ENCODE results near the gene OSBPL9.
A peak's percentile ranks its signal among the peaks of the same experiment; 100 is the strongest.

OSBPL9 gene

DNA sequence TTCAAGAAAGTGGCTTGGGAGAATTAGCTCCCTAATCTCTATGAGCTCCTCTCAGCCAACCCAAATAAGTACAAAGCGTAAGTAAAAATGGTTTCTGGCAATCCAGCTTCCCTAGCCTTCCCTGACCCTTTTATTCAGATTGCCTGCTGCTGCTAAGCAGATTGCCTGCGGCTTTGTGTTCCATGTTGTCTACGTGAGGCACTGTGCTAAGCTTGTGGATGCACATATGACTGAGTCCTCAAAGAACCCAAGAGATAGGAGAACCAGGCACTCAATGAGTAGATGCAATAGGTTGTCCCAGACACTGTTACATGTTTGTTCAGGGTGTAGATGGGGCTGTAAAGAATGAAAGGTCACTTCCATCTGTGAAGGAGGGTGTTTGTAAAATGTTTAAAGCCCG lies 6.3 kb upstream of the OSBPL9 start:
- DNase-seq = no peak

DNA sequence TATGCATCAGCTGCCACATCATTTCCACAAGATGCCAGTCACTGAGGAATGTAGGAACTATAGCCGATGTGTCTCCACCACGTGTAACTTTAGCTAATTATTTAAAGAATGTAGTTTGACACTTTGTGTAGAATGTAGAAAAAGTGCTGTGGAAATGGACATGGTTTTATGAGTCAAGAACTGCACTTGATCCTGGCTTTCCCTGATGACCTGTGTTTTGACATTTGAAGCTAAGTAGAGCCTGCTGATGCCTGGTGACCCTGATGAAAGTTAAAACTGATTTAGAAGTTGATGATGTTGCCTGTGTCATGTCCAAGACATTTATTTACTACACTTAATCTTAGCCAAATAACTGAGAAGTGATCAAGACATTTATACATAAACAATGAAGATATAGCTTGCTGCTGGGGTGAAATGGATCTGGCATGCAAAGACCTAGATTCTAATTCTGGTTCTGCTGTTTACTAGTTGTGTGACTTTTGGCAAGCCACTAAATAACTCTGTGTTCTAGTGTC lies 4.4 kb upstream of the OSBPL9 start:
- DNase-seq = no peak

DNA sequence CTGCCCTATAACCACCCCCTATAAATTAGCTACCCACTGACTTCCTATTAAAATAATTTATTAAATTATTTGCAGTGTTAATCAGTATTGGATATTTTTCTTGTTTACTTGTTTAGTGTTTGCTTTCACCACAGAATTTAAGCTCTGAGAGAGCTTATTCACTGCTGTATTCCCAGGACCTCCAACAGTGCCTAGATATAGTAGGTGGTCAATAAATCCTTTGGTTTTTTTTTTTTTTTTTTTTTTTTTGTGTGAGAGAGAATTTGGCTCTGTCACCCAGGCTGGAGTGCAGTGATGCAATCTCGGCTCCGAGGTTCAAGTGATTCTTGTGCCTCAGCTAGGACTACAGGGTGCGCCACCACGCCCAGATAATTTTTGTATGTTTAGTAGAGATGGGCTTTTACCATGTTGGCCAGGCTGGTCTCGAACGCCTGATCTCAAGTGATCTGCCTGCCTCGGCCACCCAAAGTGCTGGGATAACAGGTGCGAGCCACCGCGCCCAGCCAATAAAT lies 1.1 kb upstream of the OSBPL9 start:
- no peak for DNase-seq

DNA sequence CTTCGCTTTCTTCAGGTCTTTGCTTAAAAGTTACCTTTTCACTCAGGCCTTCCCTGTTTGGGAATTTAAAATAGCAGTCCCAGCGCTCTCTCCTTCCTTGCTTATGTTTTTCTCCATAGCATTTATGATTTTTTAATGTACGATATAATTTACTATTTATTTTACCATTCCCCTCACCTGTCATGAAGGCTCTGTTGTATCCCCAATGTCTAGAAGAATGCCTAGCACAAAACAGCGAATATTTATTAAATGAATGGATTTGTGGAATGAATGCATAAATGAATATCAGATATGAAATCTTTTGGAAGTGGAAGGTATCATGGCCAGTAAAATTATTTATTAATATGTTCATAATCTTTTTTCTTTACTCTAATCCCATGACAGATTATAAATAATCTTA lies 402 bp upstream of the OSBPL9 start:
- no peak for DNase-seq

DNA sequence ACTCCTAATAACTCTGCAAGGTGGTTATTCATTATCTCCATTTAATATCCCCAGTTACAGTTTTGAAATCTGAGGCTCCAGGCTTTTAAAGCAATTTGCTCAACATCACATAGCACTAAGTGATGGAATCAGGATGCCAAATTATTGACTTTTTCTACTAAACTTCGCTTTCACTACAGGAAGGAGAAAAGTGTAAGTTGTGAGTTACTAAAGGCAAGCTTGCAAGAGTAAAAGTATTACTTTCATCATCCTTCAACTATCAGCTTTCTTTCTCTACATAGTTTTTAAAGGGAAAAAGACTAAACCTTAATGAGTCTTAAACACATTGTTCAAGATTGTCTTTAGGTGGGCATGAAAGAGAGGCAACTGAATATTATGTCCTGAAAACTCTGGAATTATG lies 1.8 kb downstream of the OSBPL9 start:
- DNase-seq = no peak

DNA sequence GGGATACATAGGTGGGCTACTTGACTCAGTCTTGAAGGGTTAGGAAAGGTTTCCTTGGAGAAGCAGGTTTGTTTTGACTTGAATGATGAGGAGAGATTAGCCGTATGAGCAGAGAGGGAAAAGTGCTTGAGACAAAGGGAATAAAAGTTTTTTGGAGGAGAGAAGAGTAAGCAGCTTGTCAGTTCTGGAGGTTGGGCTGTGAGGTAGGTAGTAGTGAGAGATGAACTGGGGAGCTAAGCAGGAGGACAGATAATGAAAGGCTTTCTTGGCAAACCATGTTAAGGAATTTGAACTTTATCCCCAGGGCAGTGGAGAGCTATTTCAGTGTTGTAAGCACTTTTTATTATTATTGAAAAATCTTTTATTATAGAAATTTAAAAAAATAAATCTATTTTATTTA lies 3.6 kb downstream of the OSBPL9 start:
- no peak for DNase-seq

DNA sequence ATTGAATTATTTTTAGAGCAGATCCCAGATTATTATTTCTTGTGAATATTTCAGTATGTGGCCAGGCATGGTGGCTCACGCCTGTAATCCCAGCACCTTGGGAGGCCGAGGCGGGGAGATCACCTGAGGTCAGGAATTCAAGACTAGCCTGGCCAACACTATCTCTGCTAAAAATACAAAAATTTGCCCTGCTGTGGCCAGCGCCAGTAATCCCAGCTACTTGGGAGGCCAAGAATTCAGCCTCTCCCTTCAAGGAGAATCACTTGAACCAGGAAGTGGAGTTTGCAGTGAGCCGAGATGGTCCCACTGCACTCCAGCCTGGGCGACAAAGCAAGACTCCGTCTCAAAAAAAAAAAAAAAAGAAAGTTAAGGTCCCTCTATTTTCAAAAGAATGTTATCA lies 4.3 kb downstream of the OSBPL9 start:
- DNase-seq = no peak

DNA sequence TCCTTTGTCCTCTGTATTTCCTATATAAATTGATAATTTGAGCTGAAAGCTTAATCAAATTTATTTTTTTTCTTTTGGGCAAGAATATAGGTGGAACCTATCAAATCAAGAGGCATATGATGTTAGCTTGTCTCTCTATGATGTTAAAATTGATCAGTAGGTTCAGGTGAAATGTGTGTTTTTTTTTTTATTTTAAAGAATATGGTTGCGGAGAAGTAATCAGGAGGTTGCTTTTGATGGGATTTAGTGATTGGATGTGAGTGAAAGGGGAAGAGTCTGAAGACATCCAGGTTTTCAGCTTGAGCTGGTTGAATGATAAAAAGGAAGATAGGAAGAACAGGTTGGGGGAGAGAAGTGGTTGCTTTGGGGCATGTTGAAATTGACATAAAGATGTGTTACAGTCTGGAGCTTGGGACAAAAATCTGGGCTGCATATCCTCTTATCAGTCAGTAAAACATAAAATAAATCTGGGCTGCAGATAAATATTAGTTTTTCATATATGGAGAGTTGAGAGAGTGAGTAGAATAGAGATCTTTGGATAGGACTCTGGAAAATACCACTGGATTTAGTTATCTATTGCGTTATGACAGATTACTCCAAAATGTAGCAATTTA lies 5.1 kb downstream of the OSBPL9 start:
- DNase-seq = no peak

DNA sequence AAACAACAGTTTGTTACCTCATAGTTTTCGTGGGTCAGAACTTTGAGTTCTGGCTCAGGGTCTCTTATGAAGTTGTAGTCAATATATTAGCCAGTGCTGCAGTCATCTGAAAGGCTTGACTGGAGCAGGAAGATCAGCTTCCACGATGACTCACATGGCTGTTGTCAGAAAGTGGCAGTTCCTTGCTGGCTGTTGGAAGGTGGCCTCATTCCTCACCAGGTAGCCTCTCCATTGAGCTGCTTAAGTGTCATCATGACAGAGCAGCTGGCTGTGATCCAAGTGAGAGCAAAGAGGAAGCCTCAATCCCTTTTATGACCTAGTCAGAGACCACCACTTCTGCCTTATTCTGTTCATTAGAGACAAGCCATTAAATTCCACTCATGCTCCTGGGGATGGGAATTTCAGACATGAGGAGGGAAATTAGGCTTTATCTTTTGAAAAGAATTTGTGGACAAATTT lies 5.6 kb downstream of the OSBPL9 start:
- DNase-seq = peak; percentile 90

DNA sequence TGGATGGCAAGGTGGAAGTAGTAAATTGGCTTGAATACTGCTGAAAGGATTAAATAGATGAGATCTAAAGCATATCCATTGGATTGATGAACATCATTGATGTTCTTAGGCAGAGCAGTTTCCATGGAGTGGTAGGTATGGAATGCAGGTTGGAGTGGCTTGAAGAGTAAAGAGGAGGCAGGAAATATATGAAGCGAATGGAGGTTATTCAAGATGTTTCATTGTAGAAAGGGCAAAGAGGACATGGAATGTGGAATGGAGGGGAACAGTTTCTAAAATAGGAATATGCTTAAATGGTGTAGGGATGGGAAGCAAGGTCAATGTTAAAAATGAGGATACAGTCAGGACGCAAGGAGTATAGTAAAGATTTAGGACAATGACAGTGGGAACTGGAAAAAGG lies 6.1 kb downstream of the OSBPL9 start:
- no peak for DNase-seq

DNA sequence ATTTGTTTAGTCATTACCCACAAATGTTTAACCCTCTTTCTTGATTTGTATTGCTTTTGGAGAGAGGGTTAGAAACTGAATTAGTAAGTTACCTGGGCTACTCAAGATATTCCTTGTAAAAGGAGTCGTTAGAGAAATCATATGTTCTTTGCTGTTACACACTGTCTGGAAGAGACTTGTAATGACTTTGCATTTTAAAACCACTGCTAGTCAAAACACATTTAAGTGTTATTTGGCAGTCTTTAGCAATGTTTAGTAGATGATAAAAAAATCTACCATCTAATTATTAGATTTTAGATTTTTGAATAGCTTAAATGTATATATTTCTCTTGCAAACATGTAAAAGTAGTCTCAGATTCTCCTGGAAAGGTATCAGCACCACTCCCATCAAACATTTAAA lies 6.6 kb downstream of the OSBPL9 start:
- DNase-seq = no peak

DNA sequence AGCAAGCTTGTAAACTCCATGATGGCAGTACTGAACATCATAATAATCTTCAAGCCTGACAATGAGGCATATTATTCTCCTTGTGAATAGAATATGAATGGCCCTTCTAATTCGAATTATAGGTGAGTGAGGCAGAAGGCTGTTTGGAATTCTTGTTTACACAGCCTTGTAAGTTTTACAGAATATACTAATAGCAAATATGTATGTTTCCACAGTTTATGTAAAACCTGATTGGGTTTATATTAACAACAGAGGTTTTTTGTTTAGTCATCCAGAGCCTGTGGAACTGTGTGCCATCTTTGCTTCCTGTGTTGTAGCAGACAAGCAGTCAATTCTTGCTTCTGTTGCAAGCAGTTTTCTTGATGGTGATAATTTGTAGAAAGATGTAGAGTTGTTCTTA lies 8.0 kb downstream of the OSBPL9 start:
- no peak for DNase-seq

DNA sequence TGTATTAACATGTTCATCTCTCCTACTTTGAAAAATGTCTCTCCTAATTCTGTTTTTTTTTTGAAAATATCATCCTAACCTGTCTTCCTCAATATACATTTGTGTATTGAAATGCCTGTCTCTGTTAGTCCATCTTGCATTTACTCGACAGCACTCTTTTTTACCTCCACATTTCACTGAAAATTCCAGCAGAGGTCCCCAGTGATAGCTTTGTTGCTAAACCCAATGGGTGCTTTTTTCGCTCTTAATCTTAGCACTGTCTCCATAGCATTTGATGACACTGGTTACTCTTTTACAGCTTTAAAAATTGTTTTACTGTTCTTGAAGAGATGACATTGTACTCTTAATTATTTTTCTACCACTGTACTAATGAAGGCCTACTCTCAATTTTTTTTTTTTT lies 10.8 kb downstream of the OSBPL9 start:
- DNase-seq = peak; percentile 3

DNA sequence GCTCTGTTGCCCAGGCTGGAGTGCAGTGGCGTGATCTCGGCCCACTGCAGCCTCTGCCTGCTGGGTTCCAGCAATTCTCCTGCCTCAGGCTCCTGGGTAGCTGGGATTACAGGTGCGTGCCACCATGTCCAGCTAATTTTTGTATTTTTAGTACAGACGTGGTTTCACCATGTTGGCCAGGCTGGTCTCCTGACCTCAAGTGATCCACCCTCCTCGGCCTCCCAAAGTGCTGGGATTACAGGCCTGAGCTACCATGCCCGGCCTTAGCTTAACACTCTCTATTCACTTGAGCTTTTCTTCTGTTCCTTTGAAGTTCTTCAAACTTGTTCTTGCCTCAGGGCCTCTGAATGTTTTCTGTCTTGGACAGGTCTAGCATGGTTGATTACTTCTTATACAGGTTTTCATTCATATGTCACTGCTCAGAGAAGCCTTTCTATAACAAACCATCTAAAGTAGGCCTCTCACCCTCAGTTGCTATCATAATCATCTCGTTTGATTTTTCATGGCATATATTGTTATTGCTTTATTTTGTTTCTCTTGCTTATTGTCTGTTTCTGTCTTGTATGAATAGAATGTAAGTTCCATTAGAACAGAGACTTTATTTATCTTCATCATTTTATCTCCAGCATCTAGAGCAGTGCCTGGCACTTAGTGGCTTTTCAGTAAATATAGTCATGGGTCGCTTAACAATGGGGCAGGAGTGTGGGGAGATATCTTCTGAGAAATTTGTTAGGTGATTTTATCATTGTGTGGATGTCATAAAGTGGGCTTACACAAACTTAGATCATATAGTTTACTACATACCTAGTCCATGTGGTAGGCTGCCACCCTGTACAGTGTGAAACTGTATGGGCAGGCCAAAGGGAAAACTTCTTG lies 12.1 kb downstream of the OSBPL9 start:
- no peak for DNase-seq

DNA sequence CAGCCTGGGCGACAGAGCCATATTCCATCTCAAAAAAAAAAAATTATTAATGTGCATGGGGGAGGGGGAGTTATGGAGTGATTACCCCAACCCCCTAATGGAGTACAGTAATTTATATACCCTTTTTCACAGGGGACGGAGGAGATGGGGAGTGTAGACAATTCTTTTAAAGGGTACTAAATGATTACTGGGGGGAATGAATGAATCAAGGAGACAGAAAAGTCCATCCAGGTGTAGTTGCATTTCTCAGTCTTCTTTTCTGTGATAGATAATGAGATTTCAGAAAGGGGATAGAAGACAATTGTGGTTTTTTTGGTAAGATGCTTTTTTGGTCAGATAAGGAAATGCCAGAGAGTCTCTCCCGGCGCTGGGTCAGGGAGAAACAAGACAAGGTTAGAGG lies 13.0 kb downstream of the OSBPL9 start:
- DNase-seq = no peak

DNA sequence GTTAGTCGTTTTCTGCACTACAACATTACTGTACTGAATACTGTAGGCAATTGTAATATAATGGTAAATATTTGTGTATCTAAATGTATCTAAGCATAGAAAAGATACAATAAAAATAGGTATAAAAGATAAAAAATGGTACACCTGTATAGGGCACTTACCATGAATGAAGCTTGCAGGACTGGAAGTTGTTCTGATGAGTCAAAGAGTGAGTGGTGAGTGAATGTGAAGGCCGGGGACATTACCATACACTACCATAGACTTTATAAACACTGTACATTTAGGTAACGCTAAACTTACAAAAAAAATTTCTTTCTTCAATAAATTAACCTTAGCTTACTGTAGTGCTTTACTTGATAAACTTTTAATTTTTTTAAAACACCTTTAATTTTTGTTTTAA lies 13.5 kb downstream of the OSBPL9 start:
- DNase-seq = no peak

DNA sequence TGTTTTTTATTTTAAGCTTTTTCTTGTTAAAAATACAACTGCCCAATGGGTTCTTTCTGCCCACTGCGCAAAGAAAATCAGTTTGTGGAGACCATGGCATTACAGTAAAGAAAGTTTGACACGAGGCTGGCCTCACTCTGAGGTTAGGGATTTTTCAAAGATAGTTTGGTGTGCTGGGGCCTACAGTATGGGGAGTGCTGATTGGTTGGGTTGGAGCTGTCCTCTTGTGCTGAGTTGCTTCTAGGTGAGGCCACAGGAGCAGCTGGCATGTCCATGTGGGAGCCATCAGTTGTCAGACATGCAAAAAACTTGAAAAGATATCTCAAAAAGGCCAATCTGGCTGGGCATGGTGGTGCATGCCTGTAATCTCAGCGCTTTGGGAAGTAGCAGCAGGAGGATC lies 14.0 kb downstream of the OSBPL9 start:
- DNase-seq = no peak

DNA sequence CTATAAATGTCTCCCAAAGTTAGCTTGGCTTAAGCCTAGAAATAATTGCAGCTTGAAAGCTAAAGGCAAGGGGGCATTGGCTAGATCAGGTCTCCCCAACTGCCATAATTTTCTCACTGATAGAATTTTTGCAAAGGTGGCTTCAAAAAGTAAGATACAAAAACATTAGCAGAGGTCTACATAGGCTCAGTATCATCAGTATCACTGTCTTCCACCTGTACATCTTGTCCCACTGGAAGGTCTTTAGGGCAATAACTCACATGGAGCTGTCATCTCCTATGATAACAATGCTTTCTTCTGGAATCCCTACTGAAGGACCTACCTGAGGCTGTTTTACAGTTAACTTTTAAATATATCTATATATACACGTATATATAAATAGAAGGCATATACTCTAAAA lies 14.9 kb downstream of the OSBPL9 start:
- DNase-seq = no peak

DNA sequence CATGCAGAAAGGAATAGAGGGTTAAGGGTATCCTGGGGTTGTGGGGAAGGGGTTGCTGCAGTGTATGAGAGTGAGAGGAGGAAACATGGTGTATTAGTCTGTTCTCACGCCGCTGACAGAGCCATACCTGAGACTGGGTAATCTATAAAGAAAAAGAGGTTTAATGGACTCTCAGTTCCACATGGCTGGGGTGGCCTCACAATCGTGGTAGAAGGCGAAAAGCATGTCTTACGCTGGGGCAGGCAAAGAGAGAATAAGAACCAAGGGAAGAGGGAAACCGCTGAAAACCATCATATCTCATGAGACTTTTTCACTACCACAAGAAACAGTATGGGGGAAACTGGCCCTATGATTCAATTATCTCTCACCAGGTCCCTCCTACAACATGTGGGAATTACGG lies 17.7 kb downstream of the OSBPL9 start:
- DNase-seq = no peak

DNA sequence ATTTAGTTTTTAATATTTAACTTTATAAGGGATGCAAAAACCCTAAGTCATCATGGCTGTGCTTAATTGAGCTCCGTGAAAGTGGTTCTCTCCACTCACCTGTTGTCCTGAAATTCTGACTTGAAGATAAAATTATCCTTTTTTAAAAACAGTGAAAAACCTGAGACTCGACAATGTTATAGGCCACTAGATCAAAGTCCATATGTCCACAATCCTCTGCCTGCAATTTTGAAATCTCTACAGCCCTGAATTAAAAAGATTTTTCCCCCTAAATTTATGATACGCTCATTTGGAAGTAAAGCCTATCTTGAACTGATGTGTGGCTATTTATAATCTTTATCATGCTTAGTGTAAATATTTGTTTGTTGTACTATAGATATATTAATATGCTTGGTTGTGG lies 18.7 kb downstream of the OSBPL9 start:
- no peak for DNase-seq

DNA sequence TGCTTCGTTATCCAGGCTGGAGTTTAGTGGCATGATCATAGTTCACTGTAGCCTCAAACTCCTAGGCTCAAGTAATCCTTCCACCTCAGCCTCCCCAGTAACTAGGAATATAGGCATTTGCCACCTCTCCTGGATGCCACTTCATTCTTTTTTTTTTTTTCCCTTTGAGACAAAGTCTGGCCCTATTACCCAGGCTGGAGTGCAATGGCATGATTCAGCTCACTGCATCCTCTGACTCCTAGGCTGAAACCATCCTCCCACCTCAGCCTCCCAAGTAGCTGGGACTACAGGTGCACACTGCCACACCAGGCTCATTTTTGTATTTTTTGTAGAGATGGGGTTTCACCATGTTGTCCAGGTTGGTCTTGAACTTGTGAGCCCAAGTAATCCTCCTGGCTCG lies 19.3 kb downstream of the OSBPL9 start:
- no peak for DNase-seq

DNA sequence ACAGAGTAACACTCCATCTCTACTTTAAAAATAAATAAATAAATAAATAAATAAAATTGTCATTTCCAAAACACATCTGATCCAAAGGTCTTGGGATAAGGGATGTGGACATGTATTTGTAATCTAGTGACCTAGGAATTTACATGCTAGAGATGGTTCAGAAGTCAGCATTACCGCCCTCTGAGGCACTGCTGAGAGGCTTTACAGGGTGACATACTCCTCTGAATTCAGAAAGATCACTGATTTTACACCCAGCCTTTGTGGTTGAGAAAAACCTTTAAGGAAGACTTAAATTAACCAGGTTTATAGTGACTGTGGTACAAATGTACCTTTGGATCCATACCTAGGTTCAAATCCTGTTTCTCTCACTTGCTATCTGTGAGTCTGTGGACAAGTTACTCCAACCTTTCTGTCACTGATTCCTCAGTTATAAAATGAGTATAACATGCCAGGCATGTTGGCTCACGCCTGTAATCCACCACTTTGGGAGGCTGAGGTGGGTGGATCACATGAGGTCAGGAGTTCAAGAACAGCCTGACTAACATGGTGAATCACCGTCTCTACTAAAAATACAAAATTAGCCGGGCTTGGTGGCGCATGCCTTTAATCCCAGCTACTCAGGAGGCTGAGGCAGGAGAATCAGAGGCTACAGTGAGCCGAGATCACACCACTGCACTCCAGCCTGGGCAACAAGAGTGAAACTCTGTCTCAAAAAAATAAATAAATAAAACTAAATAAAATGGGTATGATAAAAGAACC lies 20.1 kb downstream of the OSBPL9 start:
- no peak for DNase-seq

DNA sequence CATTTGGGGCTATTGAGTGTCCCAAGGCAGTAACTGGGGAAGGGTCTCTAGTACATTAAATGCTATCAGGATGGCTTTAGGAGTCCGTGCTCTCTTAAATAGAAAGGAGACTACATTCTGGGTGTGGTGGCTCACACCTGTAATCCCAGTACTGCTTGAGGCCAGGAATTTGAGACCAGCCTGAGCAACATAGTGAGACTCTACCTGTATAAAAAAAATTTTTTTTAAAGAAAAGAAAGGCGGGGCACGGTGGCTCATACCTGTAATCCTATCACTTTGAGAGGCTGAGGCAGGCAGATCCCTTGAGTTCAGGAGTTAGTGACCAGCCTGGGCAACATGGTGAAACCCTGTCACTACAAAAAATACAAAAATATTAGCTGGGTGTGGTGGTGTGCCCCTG lies 21.5 kb downstream of the OSBPL9 start:
- DNase-seq = no peak

DNA sequence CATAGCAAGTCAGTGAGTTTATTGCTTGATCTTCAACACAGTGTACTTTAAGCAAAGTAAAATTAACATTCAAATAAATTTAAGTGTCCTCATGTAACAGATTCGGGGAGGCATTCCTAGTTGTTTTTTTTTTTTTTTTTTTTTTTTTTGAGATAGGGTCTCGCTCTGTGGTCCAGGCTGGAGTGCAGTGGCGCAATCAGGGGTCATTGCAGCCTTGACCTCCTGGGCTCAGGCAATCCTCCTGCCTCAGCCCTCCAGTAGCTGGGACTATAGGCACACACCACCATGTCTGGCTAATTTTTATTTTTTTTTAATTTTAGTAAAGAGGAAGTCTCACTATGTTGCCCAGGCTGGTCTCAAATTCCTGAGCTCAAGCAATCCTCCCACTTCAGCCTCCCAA lies 22.8 kb downstream of the OSBPL9 start:
- DNase-seq = no peak
